ENCODE measurements around the gene HDGFL1.

- no peak for TF ChIP-seq CTCF (IDR thresholded peaks at IDR 0.05; ENCODE audit: extremely low read depth in 1 of 2, insufficient read depth in 1 of 2, low read depth in 1 of 2, low read length in 2 of 2)
- TF ChIP-seq EZH2 (IDR thresholded peaks at IDR 0.05; ENCODE audit: borderline replicate concordance, low read depth, low read length, severe bottlenecking) = no peak
- peak; percentile 70 for TF ChIP-seq FOS (IDR thresholded peaks at IDR 0.05; ENCODE audit: borderline replicate concordance, insufficient read depth, low read length)
- TF ChIP-seq, protein P1, sequence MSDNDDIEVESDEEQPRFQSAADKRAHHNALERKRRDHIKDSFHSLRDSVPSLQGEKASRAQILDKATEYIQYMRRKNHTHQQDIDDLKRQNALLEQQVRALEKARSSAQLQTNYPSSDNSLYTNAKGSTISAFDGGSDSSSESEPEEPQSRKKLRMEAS (IDR thresholded peaks at IDR 0.05; ENCODE audit: insufficient read depth, insufficient read length) = no peak
Observed at GRCh38 chr6:22613695-22614094, 44.3 kb downstream of the HDGFL1 start.
